Measurements from ENCODE around the gene RNF207.
A peak's percentile ranks its signal among the peaks of the same experiment; 100 is the strongest.

DNA sequence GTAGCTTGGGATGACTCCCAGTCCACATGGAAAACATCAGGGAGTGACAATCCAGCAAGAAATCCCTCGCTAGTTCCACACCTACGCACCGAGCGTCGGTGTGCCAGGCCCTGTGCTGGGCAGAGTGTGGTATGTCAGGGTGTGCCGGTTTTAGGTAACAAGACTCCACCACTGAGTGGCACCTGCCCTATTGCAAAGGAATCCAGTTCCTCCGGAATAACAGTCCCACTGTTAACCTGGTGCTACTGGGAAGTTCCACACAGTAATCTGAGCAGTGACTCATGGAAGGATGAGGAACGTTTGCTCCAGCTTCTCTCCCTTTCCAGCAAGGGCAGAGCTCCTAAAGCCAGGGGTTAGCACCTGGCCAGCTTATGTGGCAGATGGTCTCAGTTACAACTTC, 14.3 kb downstream of the RNF207 start:
- no peak for TF ChIP-seq TAF1 (IDR thresholded peaks at IDR 0.05; ENCODE audit: low read depth)
- peak; percentile 78 for TF ChIP-seq TCF12 (IDR thresholded peaks at IDR 0.05; ENCODE audit: low read depth)
- TF ChIP-seq CREB1 (IDR thresholded peaks at IDR 0.05; ENCODE audit: low read depth) = no peak
- no peak for TF ChIP-seq CEBPB (IDR thresholded peaks at IDR 0.05)
- peak; percentile 76; the same call in 1 of the 2 replicates for TF ChIP-seq EP300 (IDR thresholded peaks at IDR 0.05; ENCODE audit: borderline replicate concordance)
